ENCODE measurements around the gene POC1A.
A peak's percentile ranks its signal among the peaks of the same experiment; 100 is the strongest.

POC1A gene

DNA sequence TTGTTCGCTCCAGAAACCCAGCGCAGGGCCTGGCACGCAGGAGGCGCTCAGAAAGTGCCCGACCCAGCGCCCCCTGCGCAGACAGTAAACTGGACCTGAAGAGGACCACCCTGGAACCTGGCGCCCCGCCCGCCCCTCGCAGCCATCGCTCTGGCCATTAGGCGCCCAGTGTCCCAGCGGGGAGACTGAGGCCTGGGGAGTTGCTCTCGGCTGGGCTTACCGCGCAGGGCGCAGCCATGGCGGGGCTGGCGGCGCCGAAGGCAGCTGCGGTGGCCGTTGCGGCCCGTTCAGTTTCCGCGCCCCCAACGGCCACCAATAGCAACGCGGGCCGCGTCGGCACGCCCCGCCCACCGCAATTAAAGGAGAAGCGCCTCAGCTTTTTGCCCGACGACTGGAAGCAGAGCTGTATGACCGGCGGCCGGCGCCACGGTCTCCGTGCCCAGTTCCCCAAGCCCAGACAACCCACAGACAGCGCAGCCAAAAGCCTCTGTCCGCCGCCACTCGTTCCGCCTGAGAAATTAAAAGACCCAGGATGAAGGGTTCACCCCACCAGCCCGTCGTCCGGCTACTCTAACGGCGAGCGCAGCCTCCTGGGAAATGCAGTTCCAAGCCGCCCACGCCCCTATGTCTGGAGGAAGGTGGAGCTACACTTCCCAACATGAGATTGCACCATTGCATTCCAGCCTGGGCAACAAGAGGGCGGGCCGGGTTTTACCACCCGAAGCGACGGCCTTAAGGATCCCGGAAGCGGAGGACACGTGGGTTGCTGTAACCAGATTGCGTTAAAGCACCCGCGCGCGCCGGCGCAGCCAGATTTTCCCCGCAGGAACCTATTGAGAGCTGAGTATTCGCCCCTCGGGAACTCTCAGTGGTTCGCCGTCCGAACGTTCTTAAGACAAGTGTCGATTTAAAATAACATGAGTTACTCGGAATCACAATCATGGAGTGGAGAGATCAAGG, at the start of gene POC1A:
POC1A (minus strand) TSS at position 289 of the 960 bp plus-strand sequence; CDS start at position 238, 51 bp downstream.
- Histone ChIP-seq H3K36me3 (ENCODE audit: insufficient read depth, low read length) (no peaks in the 10 kb centered on the region), H3K4me1 (ENCODE audit: insufficient read depth, low read length) (no peaks in the 10 kb centered on the region), H3K9ac (ENCODE audit: low read depth, low read length) (peak within 1 kb of the TSS; percentile 83), H3K9me3 (ENCODE audit: control insufficient read depth, insufficient read depth, low read length) (no peaks in the 10 kb centered on the region)

DNA sequence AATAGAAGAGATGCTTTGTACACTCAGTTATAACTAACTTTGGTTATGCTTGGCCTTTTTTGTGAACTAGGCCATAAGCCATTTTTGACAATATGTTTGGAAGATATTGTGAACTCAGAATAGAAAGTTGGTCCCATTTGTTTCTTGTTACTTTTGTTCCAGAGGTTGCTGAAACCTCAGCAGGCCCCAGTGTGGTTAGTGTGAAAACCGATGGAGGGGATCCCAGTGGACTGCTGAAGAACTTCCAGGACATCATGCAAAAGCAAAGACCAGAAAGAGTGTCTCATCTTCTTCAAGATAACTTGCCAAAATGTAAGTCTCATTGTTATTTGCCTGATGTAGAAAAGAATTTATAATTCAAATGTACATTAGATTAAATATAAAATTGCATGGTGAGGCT, 49.5 kb upstream of the POC1A start:
- Histone ChIP-seq H3K9ac (ENCODE audit: low read depth, low read length) (no peak overlapping the region), H3K4me1 (ENCODE audit: insufficient read depth, low read length) (no peaks in the 10 kb centered on the region), H3K9me3 (ENCODE audit: control insufficient read depth, insufficient read depth, low read length) (no peaks in the 10 kb centered on the region), H3K36me3 (ENCODE audit: insufficient read depth, low read length) (peaks cover 51% of the 10 kb centered on the region)

DNA sequence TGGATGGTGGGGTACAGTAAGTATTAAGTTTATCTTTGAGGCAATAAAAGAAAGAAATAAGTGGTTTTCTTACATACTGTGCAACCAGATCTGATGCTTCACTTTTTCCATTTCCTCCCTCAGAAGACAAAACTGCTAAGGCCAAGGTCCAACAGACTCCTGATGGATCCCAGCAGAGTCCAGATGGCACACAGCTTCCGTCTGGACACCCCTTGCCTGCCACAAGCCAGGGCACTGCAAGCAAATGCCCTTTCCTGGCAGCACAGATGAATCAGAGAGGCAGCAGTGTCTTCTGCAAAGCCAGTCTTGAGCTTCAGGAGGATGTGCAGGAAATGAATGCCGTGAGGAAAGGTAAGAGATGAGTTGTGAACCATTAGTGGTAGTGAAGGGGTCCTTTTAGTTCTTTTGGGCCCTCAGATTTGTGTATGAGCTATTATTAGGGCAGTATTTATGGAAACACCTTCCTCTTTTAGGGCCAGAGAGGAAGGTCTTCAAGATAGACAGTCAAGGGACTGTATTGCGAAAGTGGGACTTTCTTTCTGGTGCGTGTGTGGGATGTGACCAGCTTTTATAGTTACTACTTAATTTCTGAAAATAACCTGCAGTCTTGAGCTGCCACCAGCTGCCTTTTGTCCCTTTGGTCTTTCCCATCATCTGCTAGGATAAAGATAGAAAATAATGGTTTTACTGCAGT, 48.3 kb upstream of the POC1A start:
- no peak overlapping the region for H3K9ac ChIP-seq (ENCODE audit: low read depth, low read length)
- peaks cover 43% of the 10 kb centered on the region for H3K36me3 ChIP-seq (ENCODE audit: insufficient read depth, low read length)
- no peaks in the 10 kb centered on the region for H3K9me3 ChIP-seq (ENCODE audit: control insufficient read depth, insufficient read depth, low read length)
- peaks cover under 1% of the 10 kb centered on the region for H3K4me1 ChIP-seq (ENCODE audit: insufficient read depth, low read length)

DNA sequence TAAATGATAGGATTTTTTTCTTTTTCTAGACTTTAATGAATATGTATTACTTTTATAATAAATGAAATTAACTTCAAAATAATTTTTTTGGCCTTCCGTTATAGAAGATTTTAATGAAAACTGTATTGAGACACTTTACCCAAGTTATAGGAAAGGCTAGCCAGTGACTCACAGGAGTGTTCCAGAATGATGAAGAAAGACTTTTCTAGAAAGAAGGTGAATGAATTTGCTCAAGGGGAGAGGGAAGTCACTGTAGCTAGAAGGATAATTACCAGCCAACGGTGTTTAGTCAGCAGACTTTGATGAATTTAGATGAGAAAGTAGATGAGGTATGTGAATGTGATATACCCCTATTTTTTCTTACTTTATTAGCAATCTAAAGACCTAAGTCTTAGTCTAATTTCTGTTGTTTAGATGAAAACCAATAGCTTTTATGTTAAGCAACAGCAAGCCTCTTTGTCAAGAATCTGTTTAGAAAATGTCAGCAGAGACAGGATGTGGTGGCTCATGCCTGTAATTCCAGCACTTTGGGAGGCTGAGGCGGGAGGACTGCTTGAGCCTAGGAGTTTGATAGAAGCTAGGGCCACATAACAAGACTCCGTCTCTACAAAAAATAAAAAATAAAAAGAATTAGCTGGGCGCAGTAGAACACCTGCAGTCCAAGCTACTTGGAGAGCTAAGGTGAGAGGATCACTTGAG, 46.9 kb upstream of the POC1A start:
- H3K36me3 ChIP-seq (ENCODE audit: insufficient read depth, low read length), result peaks cover 39% of the 10 kb centered on the region
- H3K4me1 ChIP-seq (ENCODE audit: insufficient read depth, low read length), result peaks cover 6% of the 10 kb centered on the region
- H3K9ac ChIP-seq (ENCODE audit: low read depth, low read length), result no peak overlapping the region
- no peaks in the 10 kb centered on the region for H3K9me3 ChIP-seq (ENCODE audit: control insufficient read depth, insufficient read depth, low read length)

DNA sequence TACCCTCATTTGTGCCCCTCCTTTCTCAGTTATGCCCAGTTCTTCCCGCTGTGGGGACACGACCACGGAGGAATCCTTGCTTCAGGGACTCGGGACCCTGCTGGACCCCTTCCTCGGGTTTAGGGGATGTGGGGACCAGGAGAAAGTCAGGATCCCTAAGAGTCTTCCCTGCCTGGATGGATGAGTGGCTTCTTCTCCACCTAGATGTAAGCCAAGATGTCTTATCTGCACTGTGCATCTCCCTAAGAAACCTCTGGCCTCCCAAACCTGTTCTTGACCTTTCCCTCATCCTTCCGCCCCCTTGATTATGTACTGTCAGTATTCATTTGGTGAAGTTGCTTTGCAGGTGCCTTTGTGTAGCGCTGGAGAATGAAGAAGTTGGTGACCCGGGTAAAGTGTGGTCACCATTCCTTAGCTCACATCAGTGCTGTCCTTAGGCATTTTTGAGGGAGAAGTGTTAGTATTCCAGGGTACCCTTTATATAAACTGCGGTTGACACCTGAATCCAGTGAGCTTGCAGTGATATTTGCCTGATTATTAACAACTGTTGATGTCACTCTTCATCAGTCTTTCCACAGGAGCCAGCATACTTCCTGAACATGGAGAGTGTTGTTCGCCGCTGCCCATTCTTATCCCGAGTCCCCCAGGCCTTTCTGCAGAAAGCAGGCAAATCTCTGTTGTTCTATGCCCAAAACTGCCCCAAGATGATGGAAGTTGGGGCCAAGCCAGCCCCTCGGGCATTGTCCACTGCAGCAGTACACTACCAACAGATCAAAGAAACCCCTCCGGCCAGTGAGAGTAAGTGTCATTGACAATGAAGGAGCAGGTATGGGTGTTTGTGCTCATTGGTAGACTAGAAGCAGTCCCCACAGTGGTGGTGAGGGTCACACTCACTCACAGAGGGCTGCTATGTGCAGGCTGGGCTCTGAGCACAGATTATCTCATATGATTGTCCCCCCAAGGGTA, 44.7 kb upstream of the POC1A start:
- Histone ChIP-seq H3K9ac (ENCODE audit: low read depth, low read length) (peak overlapping the region; percentile 84), H3K9me3 (ENCODE audit: control insufficient read depth, insufficient read depth, low read length) (no peaks in the 10 kb centered on the region), H3K4me1 (ENCODE audit: insufficient read depth, low read length) (peaks cover 6% of the 10 kb centered on the region), H3K36me3 (ENCODE audit: insufficient read depth, low read length) (peaks cover 18% of the 10 kb centered on the region)

DNA sequence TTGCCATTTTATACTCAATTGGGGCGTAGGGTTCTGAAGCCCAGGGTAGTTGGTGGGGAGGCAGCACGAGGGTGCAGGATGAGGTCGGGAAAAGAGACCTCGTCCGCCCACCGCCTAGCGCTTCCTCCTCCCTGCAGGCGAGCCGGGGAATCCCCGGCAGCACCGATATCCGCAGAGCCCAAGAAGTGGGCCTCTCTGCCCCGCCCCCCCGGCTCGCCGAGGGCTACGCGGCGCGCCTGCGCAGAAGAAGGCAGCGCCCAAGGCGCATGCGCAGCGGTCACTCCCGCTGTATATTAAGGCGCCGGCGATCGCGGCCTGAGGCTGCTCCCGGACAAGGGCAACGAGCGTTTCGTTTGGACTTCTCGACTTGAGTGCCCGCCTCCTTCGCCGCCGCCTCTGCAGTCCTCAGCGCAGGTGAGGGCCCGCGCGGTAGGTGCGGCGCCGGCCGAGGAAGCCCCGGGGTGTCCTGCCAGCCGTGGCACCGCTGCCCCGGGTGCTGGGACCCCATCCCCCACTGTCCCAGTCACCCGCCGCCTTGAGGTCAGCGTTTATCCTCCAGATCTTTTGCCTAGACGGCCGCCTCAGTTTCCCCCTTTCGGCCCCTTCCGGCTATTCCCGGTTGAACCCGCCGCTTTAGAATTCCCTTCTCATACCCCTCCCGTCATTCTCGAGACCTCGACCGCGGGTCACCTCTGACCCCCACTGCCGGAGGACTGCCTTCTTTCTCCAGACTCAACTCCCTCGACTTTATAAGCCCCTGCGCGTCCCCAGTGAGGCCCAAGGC, 43.8 kb upstream of the POC1A start, which contains the start of gene ALAS1:
ALAS1 (plus strand) TSS at position 319 of the 784 bp plus-strand sequence. CDS start 1,082 bp downstream, outside the sequence.
- peaks cover 9% of the 10 kb centered on the region for H3K36me3 ChIP-seq (ENCODE audit: insufficient read depth, low read length)

DNA sequence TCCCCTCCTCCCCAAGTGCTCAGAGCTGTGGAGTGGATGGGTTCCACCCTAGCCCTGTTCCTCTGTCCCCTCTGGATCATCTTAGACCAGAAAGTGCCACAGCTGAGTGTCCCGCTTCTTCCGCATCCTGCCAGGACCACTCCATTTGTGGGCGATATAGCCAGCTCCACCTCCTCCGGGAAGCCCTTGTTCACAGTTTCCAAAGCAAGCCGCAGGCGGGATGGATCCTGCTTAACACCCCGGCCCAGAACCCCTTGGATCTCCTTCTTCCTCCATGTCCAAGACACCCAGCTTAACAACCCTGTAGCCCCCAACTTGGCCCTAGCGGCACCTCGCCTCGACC, 43.2 kb upstream of the POC1A start:
- H3K9me3 ChIP-seq (ENCODE audit: control insufficient read depth, insufficient read depth, low read length), result no peaks in the 10 kb centered on the region
- H3K36me3 ChIP-seq (ENCODE audit: insufficient read depth, low read length), result peaks cover 3% of the 10 kb centered on the region
- H3K4me1 ChIP-seq (ENCODE audit: insufficient read depth, low read length), result peaks cover 6% of the 10 kb centered on the region
- H3K9ac ChIP-seq (ENCODE audit: low read depth, low read length), result peak overlapping the region; percentile 84

More for the DNA sequence above, 43.8 kb upstream of the POC1A start, which contains the start of gene ALAS1:
- H3K9ac ChIP-seq (ENCODE audit: low read depth, low read length), result peak within 1 kb of the TSS; percentile 84
- H3K4me1 ChIP-seq (ENCODE audit: insufficient read depth, low read length), result peaks cover 6% of the 10 kb centered on the region
- H3K9me3 ChIP-seq (ENCODE audit: control insufficient read depth, insufficient read depth, low read length), result no peaks in the 10 kb centered on the region

DNA sequence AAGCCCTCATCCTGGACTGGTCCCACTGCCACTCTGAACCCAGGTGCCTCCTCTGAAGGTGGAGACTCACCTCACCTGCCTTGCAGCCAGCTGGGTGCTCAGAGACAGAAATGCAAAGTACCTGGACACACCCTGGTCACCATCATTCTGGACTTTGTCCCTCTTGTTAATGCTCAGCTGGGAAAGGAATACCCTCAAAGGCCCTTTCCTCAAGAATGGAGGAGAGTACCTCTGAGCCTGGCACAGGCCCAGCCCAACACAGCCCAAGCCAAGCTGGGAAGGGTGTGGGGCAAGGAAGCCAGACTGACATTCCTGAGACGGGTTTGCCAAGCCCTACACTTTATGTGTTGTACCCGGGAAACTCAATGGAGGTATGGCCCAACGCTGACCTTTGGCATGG, 42.8 kb upstream of the POC1A start:
- Histone ChIP-seq H3K9ac (ENCODE audit: low read depth, low read length) (no peak overlapping the region), H3K4me1 (ENCODE audit: insufficient read depth, low read length) (peaks cover 6% of the 10 kb centered on the region), H3K9me3 (ENCODE audit: control insufficient read depth, insufficient read depth, low read length) (no peaks in the 10 kb centered on the region), H3K36me3 (ENCODE audit: insufficient read depth, low read length) (no peaks in the 10 kb centered on the region; the same call in 1 of the 2 replicates)

DNA sequence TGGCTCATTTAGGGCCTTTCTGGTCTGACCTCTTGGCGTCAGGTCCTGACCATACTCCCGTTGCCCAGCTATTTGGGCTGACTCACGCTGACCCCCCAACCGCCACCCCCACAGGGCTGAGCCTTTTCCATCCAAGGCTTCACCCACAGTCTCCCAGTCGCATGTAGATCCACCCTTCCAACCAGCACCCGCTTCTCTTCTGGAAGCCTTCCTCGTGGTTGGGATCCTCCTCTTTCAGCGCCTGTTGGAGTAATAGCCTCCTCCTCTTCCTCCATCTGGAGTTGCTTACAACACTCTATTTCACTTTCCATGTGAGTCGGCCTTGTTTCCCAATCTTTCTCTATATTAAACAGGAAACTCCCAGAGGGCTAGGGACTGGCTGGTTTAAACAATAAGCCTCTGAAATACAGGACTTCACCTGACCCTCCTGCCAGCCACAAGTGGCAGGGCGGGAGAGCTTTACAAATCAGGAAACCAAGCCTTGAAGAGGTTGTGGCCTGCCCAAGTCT, 41.7 kb upstream of the POC1A start:
- Histone ChIP-seq H3K9me3 (ENCODE audit: control insufficient read depth, insufficient read depth, low read length) (no peaks in the 10 kb centered on the region), H3K4me1 (ENCODE audit: insufficient read depth, low read length) (peaks cover 6% of the 10 kb centered on the region), H3K9ac (ENCODE audit: low read depth, low read length) (no peak overlapping the region), H3K36me3 (ENCODE audit: insufficient read depth, low read length) (no peaks in the 10 kb centered on the region; the same call in 1 of the 2 replicates)

DNA sequence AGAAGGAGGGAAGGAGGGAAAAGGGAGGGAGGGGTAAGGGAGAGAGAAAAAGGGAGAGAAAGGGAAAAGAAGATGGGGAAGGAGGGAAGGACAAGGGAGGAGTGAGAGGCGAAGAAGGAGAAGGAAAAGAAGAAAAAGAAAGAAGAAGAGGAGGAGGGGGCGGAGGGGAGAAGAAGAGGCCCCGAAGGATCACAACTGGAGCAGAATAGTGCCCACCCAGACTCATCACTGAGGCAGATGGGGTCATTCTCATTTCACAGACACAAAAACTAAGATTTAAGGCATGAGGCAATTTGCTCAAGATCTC, 41.0 kb upstream of the POC1A start:
- H3K9me3 ChIP-seq (ENCODE audit: control insufficient read depth, insufficient read depth, low read length), result no peaks in the 10 kb centered on the region
- no peaks in the 10 kb centered on the region for H3K36me3 ChIP-seq (ENCODE audit: insufficient read depth, low read length)
- peaks cover 6% of the 10 kb centered on the region for H3K4me1 ChIP-seq (ENCODE audit: insufficient read depth, low read length)
- H3K9ac ChIP-seq (ENCODE audit: low read depth, low read length), result no peak overlapping the region

DNA sequence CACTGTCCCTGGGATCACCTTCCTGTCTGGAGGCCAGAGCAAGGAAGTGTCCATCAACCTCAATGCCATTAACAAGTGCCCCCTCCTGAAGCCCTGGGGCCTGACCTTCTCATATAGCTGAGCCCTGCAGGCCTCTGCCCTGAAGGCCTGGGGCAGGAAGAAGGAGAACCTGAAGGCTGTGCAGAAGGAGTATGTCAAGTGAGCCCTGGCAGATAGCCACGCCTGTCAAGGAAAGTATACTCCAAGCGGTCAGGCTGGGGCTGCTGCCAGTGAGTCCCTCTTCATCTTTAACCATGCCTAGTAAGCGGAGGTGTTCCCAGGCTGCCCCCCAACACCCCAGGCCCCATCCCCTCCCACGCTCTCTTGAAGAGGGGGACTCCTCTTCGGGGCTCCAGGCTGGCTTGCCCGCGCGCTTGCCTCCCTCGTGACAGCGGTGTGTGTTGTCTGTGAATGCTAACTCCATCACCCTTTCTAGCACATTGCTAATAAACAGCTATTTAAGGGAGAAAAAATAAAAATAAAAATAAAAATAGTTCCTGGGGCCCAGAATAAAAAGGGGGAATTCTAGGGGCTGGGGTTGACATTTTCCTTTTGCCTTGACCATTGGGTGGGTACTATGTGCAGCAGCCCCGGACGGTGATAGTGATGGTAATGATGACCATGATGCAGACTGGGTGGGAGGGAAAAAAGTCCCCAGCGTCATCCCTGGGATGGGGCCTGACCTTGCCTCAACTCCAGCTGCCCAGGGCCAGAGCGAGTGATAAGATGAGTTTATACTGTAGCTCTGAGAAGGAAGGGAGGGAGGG, 40.5 kb upstream of the POC1A start:
- H3K9me3 ChIP-seq (ENCODE audit: control insufficient read depth, insufficient read depth, low read length), result no peaks in the 10 kb centered on the region
- no peak overlapping the region for H3K9ac ChIP-seq (ENCODE audit: low read depth, low read length)
- peaks cover 6% of the 10 kb centered on the region for H3K4me1 ChIP-seq (ENCODE audit: insufficient read depth, low read length)
- no peaks in the 10 kb centered on the region for H3K36me3 ChIP-seq (ENCODE audit: insufficient read depth, low read length)

DNA sequence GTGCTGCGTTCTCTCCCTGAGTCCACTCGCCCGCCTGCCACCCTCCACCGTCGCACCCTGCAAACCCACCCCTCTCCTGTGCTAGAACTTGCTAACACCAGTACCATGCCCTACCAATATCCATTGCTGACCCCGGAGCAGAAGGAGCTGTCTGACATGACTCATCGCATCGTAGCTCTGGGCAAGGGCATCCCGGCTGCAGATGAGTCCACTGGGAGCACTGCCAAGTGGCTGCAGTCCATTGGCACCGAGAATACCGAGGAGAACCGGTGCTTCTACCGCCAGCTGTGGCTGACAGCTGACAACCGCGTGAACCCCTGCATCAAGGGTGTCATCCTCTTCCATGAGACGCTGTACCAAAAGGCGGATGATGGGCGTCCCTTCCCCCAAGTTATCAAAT, 38.8 kb upstream of the POC1A start:
- no peaks in the 10 kb centered on the region for H3K9me3 ChIP-seq (ENCODE audit: control insufficient read depth, insufficient read depth, low read length)
- peaks cover 6% of the 10 kb centered on the region for H3K4me1 ChIP-seq (ENCODE audit: insufficient read depth, low read length)
- H3K36me3 ChIP-seq (ENCODE audit: insufficient read depth, low read length), result no peaks in the 10 kb centered on the region
- no peak overlapping the region for H3K9ac ChIP-seq (ENCODE audit: low read depth, low read length)
